ENCODE results near the gene AP5S1.
"Not testable (repeated sequence)": the region's sequence is repeated elsewhere in the genome, so short reads cannot be mapped to it uniquely, and the experiment has no call there.

AP5S1 gene

GRCh38 chr20:3813848-3814581, 6.3 kb upstream of the AP5S1 start:
- Mint-ChIP-seq H3K27me3 (no peaks in the 10 kb centered on the region), H3K4me1 (peaks cover 18% of the 10 kb centered on the region), H3K27ac (no peak overlapping the region), H3K36me3 (no peaks in the 10 kb centered on the region), H3K9me3 (no peaks in the 10 kb centered on the region), H3K4me3 (no peak overlapping the region)
- no peak for ATAC-seq

GRCh38 chr20:3814928-3815495, 5.3 kb upstream of the AP5S1 start:
- no peaks in the 10 kb centered on the region for H3K36me3 Mint-ChIP-seq
- no peaks in the 10 kb centered on the region for H3K9me3 Mint-ChIP-seq

GRCh38 chr20:3815703-3816315, 4.5 kb upstream of the AP5S1 start:
- H3K9me3 Mint-ChIP-seq = no peaks in the 10 kb centered on the region
- no peaks in the 10 kb centered on the region for H3K27me3 Mint-ChIP-seq
- no peak for ATAC-seq
- H3K27ac Mint-ChIP-seq = no peak overlapping the region
- H3K36me3 Mint-ChIP-seq = no peaks in the 10 kb centered on the region
- H3K4me3 Mint-ChIP-seq = no peak overlapping the region
- peaks cover 31% of the 10 kb centered on the region for H3K4me1 Mint-ChIP-seq

More at GRCh38 chr20:3814928-3815495, 5.3 kb upstream of the AP5S1 start:
- H3K4me1 Mint-ChIP-seq = peaks cover 28% of the 10 kb centered on the region
- ATAC-seq = no peak
- no peak overlapping the region for H3K4me3 Mint-ChIP-seq
- no peaks in the 10 kb centered on the region for H3K27me3 Mint-ChIP-seq
- no peak overlapping the region for H3K27ac Mint-ChIP-seq

- Mint-ChIP-seq H3K27ac (peak overlapping the region; percentile 98), H3K36me3 (no peaks in the 10 kb centered on the region), H3K4me1 (peaks cover 31% of the 10 kb centered on the region), H3K9me3 (no peaks in the 10 kb centered on the region), H3K27me3 (no peaks in the 10 kb centered on the region), H3K4me3 (peak overlapping the region; percentile 61)
- ATAC-seq = no peak
These were observed 1.9 kb upstream of the AP5S1 start for GRCh38 chr20:3818155-3819151.

GRCh38 chr20:3819411-3820047, 818 bp upstream of the AP5S1 start:
- H3K27me3 Mint-ChIP-seq = no peaks in the 10 kb centered on the region
- ATAC-seq = no peak
- H3K9me3 Mint-ChIP-seq = no peaks in the 10 kb centered on the region
- H3K4me1 Mint-ChIP-seq = peaks cover 31% of the 10 kb centered on the region
- H3K36me3 Mint-ChIP-seq = peaks cover 10% of the 10 kb centered on the region
- peak overlapping the region; percentile 98 for H3K27ac Mint-ChIP-seq
- H3K4me3 Mint-ChIP-seq = peak overlapping the region; percentile 88

GRCh38 chr20:3820901-3821727, 767 bp downstream of the AP5S1 start:
- ATAC-seq = no peak
- Mint-ChIP-seq H3K4me3 (peak overlapping the region; percentile 88), H3K9me3 (no peaks in the 10 kb centered on the region), H3K27ac (peak overlapping the region; percentile 98), H3K4me1 (peaks cover 34% of the 10 kb centered on the region), H3K27me3 (no peaks in the 10 kb centered on the region), H3K36me3 (peaks cover 23% of the 10 kb centered on the region)

- Mint-ChIP-seq H3K4me3 (peak overlapping the region; percentile 88), H3K36me3 (peaks cover 28% of the 10 kb centered on the region), H3K9me3 (no peaks in the 10 kb centered on the region), H3K4me1 (peaks cover 41% of the 10 kb centered on the region), H3K27ac (peak overlapping the region; percentile 98), H3K27me3 (no peaks in the 10 kb centered on the region)
- no peak for ATAC-seq
These were observed 1.6 kb downstream of the AP5S1 start for GRCh38 chr20:3821996-3822395.

GRCh38 chr20:3823881-3824280, 3.5 kb downstream of the AP5S1 start:
- Mint-ChIP-seq H3K36me3 (peaks cover 28% of the 10 kb centered on the region), H3K27me3 (no peaks in the 10 kb centered on the region), H3K4me1 (peaks cover 38% of the 10 kb centered on the region), H3K9me3 (no peaks in the 10 kb centered on the region), H3K27ac (no peak overlapping the region), H3K4me3 (no peak overlapping the region)
- ATAC-seq = no peak

GRCh38 chr20:3825526-3825925, 5.2 kb downstream of the AP5S1 start:
- Mint-ChIP-seq H3K4me3 (no peak overlapping the region), H3K27ac (no peak overlapping the region), H3K36me3 (peaks cover 28% of the 10 kb centered on the region), H3K27me3 (no peaks in the 10 kb centered on the region), H3K9me3 (no peaks in the 10 kb centered on the region), H3K4me1 (peaks cover 25% of the 10 kb centered on the region)
- no peak for ATAC-seq

GRCh38 chr20:3826420-3826819, 6.1 kb downstream of the AP5S1 start:
- Mint-ChIP-seq H3K36me3 (peaks cover 28% of the 10 kb centered on the region), H3K4me3 (no peak overlapping the region), H3K27me3 (no peaks in the 10 kb centered on the region), H3K4me1 (peaks cover 18% of the 10 kb centered on the region), H3K9me3 (no peaks in the 10 kb centered on the region), H3K27ac (no peak overlapping the region)
- no peak for ATAC-seq

- no peak overlapping the region for H3K4me3 Mint-ChIP-seq
- H3K36me3 Mint-ChIP-seq = peaks cover 28% of the 10 kb centered on the region
- no peak for ATAC-seq
- no peaks in the 10 kb centered on the region for H3K9me3 Mint-ChIP-seq
- no peak overlapping the region for H3K27ac Mint-ChIP-seq
- no peaks in the 10 kb centered on the region for H3K27me3 Mint-ChIP-seq
- peaks cover 10% of the 10 kb centered on the region for H3K4me1 Mint-ChIP-seq
These were observed 8.5 kb downstream of the AP5S1 start for GRCh38 chr20:3828798-3829197.

GRCh38 chr20:3829891-3830290, 9.5 kb downstream of the AP5S1 start:
- not testable (repeated sequence) for H3K4me3 Mint-ChIP-seq, H3K27me3 Mint-ChIP-seq, H3K9me3 Mint-ChIP-seq, ATAC-seq, H3K27ac Mint-ChIP-seq, H3K4me1 Mint-ChIP-seq
- H3K36me3 Mint-ChIP-seq = peaks cover 20% of the 10 kb centered on the region

- no peak overlapping the region for H3K4me3 Mint-ChIP-seq
- H3K27ac Mint-ChIP-seq = no peak overlapping the region
- no peaks in the 10 kb centered on the region for H3K4me1 Mint-ChIP-seq
- no peaks in the 10 kb centered on the region for H3K9me3 Mint-ChIP-seq
- no peak for ATAC-seq
- peaks cover 14% of the 10 kb centered on the region for H3K36me3 Mint-ChIP-seq
- H3K27me3 Mint-ChIP-seq = no peaks in the 10 kb centered on the region
These were observed 15.8 kb downstream of the AP5S1 start for GRCh38 chr20:3836132-3836531.

- Mint-ChIP-seq H3K4me1 (no peaks in the 10 kb centered on the region), H3K27ac (no peak overlapping the region), H3K27me3 (no peaks in the 10 kb centered on the region), H3K4me3 (no peak overlapping the region), H3K36me3 (peaks cover 8% of the 10 kb centered on the region), H3K9me3 (no peaks in the 10 kb centered on the region)
- ATAC-seq = no peak
These were observed 19.0 kb downstream of the AP5S1 start for GRCh38 chr20:3839328-3839727.
